ENCODE measurements around the gene CCT2.
"Not testable (repeated sequence)": the region's sequence is repeated elsewhere in the genome, so short reads cannot be mapped to it uniquely, and the experiment has no call there.

The CCT2 gene

GRCh38 chr12:69589082-69589481 lies 3.8 kb downstream of the CCT2 start:
- DNase-seq = no peak

GRCh38 chr12:69595689-69596088 lies 10.4 kb downstream of the CCT2 start:
- no peak for DNase-seq

GRCh38 chr12:69598174-69598753 lies 13.0 kb downstream of the CCT2 start:
- no peak for DNase-seq

GRCh38 chr12:69600804-69601203 lies 15.5 kb downstream of the CCT2 start:
- DNase-seq = no peak

GRCh38 chr12:69601962-69602685 lies 16.9 kb downstream of the CCT2 start:
- DNase-seq = no peak

- DNase-seq = no peak
Measured at GRCh38 chr12:69602954-69603353, 17.7 kb downstream of the CCT2 start.

GRCh38 chr12:69603556-69603955 lies 18.3 kb downstream of the CCT2 start:
- DNase-seq = not testable (repeated sequence)

GRCh38 chr12:69604275-69604674 lies 19.0 kb downstream of the CCT2 start:
- not testable (repeated sequence) for DNase-seq

- no peak for DNase-seq
Measured at GRCh38 chr12:69608114-69608513, 22.9 kb downstream of the CCT2 start.

GRCh38 chr12:69610126-69610525 lies 24.9 kb downstream of the CCT2 start:
- no peak for DNase-seq

GRCh38 chr12:69610729-69611128 lies 25.5 kb downstream of the CCT2 start, which contains the start of gene LRRC10:
Gene LRRC10 (minus strand): TSS chr12:69610907. CDS start chr12:69610838, 69 bp downstream.
- no peak for DNase-seq

- DNase-seq = no peak
Measured at GRCh38 chr12:69613351-69613750, 28.1 kb downstream of the CCT2 start.

GRCh38 chr12:69616025-69616424 lies 30.8 kb downstream of the CCT2 start:
- DNase-seq = no peak

GRCh38 chr12:69619050-69619449 lies 33.8 kb downstream of the CCT2 start:
- DNase-seq = no peak

GRCh38 chr12:69620077-69620476 lies 34.8 kb downstream of the CCT2 start:
- DNase-seq = no peak

GRCh38 chr12:69620921-69621320 lies 35.7 kb downstream of the CCT2 start:
- DNase-seq = no peak

GRCh38 chr12:69621551-69621950 lies 36.3 kb downstream of the CCT2 start:
- DNase-seq = no peak

- no peak for DNase-seq
Measured at GRCh38 chr12:69623970-69624369, 38.7 kb downstream of the CCT2 start.

GRCh38 chr12:69627501-69627900 lies 42.2 kb downstream of the CCT2 start:
- DNase-seq = no peak

GRCh38 chr12:69630191-69630590 lies 44.9 kb downstream of the CCT2 start:
- no peak for DNase-seq

- no peak for DNase-seq
Measured at GRCh38 chr12:69633061-69633460, 47.8 kb downstream of the CCT2 start.

GRCh38 chr12:69639400-69640016 lies 54.2 kb downstream of the CCT2 start:
- peak; percentile 31 to 75 for DNase-seq

- no peak for DNase-seq
Measured at GRCh38 chr12:69641546-69641945, 56.3 kb downstream of the CCT2 start.

GRCh38 chr12:69642531-69642930 lies 57.3 kb downstream of the CCT2 start:
- DNase-seq = no peak

All from inflammatory macrophage treated with lipopolysaccharide for 1 hour (primary cell).